Prostate gland (tissue), 2 donors: Measurements from ENCODE around the gene LONRF2.

Experiments
- CTCF ChIP-seq, 4 experiments: fragments of 200-600 bp in 2 of 4; fragments of 450-650 bp in 2 of 4; sonication (generic) in 2 of 4; IDR thresholded peaks; 1 replicate in 3 of 4; 2 replicates in 1 of 4; pipeline ENCODE4 v1.5.1; 2016 to 2019; ENCODE audit warnings: antibody characterized with exemption in 4 of 4, mild to moderate bottlenecking in 2 of 4, moderate library complexity in 2 of 4
- POLR2A ChIP-seq: fragments of 450-650 bp; IDR thresholded peaks from one replicate; pipeline ENCODE4 v1.6.1; 2016; ENCODE audit warnings: antibody characterized with exemption, mild to moderate bottlenecking
- POLR2AphosphoS5 ChIP-seq: sonication (generic); formaldehyde crosslinking; IDR thresholded peaks from one replicate; pipeline ENCODE4 v1.6.1; 2017; ENCODE audit warnings: antibody characterized with exemption

DNA sequence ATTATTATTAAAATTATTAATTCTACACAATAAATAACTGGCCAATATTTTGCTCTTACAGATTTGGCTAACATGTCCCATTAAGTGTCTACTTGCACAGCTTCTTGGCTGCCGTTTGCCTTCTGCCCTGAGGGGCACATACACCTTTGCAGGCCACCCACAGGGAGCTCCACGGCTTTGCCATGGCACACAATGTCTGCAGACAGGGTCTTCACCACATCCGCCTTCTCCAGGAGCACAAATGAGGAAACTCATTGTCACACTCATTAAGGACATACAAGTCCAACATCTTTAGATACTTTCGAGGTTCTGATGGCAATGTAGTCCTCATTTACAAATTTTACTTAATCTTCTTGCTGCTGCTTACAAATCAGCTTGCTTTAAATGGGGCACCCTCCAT, 45.6 kb downstream of the LONRF2 start:
- TF ChIP-seq POLR2AphosphoS5 (no peak), CTCF (IDR thresholded peaks at IDR 0.05) (no peak), POLR2A (no peak)
